ENCODE measurements around the gene REEP3.
A peak's percentile ranks its signal among the peaks of the same experiment; 100 is the strongest.
"Not testable (repeated sequence)": the region's sequence is repeated elsewhere in the genome, so short reads cannot be mapped to it uniquely, and the experiment has no call there.

Gene REEP3

GRCh38 chr10:63631991-63632390 lies 110.8 kb downstream of the REEP3 start:
- DNase-seq: no peak

GRCh38 chr10:63633677-63634487 lies 112.7 kb downstream of the REEP3 start:
- peak; percentile 56 for DNase-seq

GRCh38 chr10:63634488-63635065 lies 113.4 kb downstream of the REEP3 start:
- DNase-seq: no peak

GRCh38 chr10:63636812-63637211 lies 115.6 kb downstream of the REEP3 start:
- DNase-seq: no peak

- DNase-seq: no peak
These were observed 116.7 kb downstream of the REEP3 start for GRCh38 chr10:63637901-63638327.

GRCh38 chr10:63641366-63641765 lies 120.2 kb downstream of the REEP3 start:
- no peak for DNase-seq

- no peak for DNase-seq
These were observed 120.6 kb downstream of the REEP3 start for GRCh38 chr10:63641799-63642198.

GRCh38 chr10:63642808-63643207 lies 121.6 kb downstream of the REEP3 start:
- DNase-seq: no peak

GRCh38 chr10:63644418-63645142 lies 123.4 kb downstream of the REEP3 start:
- no peak for DNase-seq

- no peak for DNase-seq
These were observed 124.0 kb downstream of the REEP3 start for GRCh38 chr10:63645195-63645594.

GRCh38 chr10:63646491-63646890 lies 125.3 kb downstream of the REEP3 start:
- no peak for DNase-seq

GRCh38 chr10:63651864-63652263 lies 130.7 kb downstream of the REEP3 start:
- DNase-seq: no peak

GRCh38 chr10:63653747-63654146 lies 132.5 kb downstream of the REEP3 start:
- DNase-seq: no peak

GRCh38 chr10:63657761-63658160 lies 136.6 kb downstream of the REEP3 start:
- DNase-seq: no peak

GRCh38 chr10:63660941-63661340 lies 139.7 kb downstream of the REEP3 start:
- DNase-seq: not testable (repeated sequence)

GRCh38 chr10:63661347-63661746 lies 140.1 kb downstream of the REEP3 start:
- no peak for DNase-seq

- DNase-seq: no peak
These were observed 143.2 kb downstream of the REEP3 start for GRCh38 chr10:63664341-63664885.

GRCh38 chr10:63665006-63665580 lies 143.9 kb downstream of the REEP3 start:
- not testable (repeated sequence) for DNase-seq

GRCh38 chr10:63665670-63666134 lies 144.5 kb downstream of the REEP3 start:
- DNase-seq: no peak

- DNase-seq: peak; percentile 89
These were observed 145.7 kb downstream of the REEP3 start for GRCh38 chr10:63666836-63667383.

GRCh38 chr10:63667596-63668480 lies 146.6 kb downstream of the REEP3 start:
- peak; percentile 27 for DNase-seq

Measured in fibroblast of skin of scalp (primary cell).